ENCODE measurements around the gene COA7. TPM values are rescaled to one million over a fixed set of nuclear protein-coding genes. Genes with fewer than 3 reads are reported as not detected.

The COA7 gene
- total RNA-seq, 1 donor from 2014 or later = 23.8 TPM

DNA sequence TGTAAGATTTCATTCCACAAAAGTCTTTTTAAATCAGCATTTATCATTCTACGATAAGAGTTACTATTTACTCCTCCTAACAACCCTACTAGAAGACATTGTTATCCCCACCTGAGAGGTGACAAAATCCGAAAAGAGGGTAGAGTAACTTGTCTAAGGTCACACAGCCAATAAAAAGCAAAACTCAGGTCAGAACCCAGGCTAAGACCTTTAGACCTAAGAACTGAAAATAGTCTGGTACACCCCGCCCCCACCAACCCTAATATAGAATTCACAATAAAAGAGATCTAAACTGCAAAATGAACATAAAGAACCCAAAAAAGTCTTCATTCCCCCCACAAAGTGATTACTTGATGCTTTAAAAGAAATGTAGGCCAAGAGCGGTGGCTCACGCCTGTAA lies 18.6 kb downstream of the COA7 start:
- H3K4me3 Mint-ChIP-seq (ENCODE audit: unreplicated experiment) = no peak overlapping the region
- no peak for DNase-seq (ENCODE audit: low spot score)
- peaks cover 25% of the 10 kb centered on the region for H3K4me1 Mint-ChIP-seq (ENCODE audit: low read depth)

DNA sequence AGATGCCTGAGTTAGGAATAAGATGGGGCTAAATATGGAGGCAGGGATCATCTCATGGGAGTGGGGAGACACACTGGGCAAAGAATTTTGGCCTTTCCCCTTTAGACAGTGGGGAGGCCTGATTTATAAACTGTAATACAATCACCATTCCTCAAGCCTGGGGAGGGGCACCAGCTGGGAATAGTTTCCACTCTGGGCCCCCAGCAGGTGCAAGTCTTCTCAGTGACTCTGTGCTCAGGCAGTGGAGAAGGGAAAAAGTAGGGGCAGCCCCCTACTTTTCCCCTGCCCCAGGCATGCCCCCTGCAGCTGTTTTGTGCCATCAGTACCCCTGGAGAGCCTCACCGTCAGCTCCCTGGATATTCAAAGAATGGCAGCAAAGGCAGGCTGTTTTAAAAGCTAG lies 19.1 kb downstream of the COA7 start:
- no peak overlapping the region for H3K4me3 Mint-ChIP-seq (ENCODE audit: unreplicated experiment)
- no peak overlapping the region for H3K27ac Mint-ChIP-seq (ENCODE audit: unreplicated experiment)
- no peaks in the 10 kb centered on the region for H3K9me3 Mint-ChIP-seq (ENCODE audit: low read depth)
- no peaks in the 10 kb centered on the region for H3K27me3 Mint-ChIP-seq (ENCODE audit: low read depth)
- H3K36me3 Mint-ChIP-seq (ENCODE audit: low read depth) = no peaks in the 10 kb centered on the region
- no peak for DNase-seq (ENCODE audit: low spot score)
- TF ChIP-seq, protein P1, sequence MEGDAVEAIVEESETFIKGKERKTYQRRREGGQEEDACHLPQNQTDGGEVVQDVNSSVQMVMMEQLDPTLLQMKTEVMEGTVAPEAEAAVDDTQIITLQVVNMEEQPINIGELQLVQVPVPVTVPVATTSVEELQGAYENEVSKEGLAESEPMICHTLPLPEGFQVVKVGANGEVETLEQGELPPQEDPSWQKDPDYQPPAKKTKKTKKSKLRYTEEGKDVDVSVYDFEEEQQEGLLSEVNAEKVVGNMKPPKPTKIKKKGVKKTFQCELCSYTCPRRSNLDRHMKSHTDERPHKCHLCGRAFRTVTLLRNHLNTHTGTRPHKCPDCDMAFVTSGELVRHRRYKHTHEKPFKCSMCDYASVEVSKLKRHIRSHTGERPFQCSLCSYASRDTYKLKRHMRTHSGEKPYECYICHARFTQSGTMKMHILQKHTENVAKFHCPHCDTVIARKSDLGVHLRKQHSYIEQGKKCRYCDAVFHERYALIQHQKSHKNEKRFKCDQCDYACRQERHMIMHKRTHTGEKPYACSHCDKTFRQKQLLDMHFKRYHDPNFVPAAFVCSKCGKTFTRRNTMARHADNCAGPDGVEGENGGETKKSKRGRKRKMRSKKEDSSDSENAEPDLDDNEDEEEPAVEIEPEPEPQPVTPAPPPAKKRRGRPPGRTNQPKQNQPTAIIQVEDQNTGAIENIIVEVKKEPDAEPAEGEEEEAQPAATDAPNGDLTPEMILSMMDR (IDR thresholded peaks at IDR 0.05) = no peak
- H3K4me1 Mint-ChIP-seq (ENCODE audit: low read depth) = peaks cover 28% of the 10 kb centered on the region

More for the DNA sequence above, 18.6 kb downstream of the COA7 start:
- H3K36me3 Mint-ChIP-seq (ENCODE audit: low read depth) = no peaks in the 10 kb centered on the region
- no peaks in the 10 kb centered on the region for H3K27me3 Mint-ChIP-seq (ENCODE audit: low read depth)
- no peak overlapping the region for H3K27ac Mint-ChIP-seq (ENCODE audit: unreplicated experiment)
- H3K9me3 Mint-ChIP-seq (ENCODE audit: low read depth) = no peaks in the 10 kb centered on the region
- TF ChIP-seq, protein P1 (IDR thresholded peaks at IDR 0.05) = no peak

DNA sequence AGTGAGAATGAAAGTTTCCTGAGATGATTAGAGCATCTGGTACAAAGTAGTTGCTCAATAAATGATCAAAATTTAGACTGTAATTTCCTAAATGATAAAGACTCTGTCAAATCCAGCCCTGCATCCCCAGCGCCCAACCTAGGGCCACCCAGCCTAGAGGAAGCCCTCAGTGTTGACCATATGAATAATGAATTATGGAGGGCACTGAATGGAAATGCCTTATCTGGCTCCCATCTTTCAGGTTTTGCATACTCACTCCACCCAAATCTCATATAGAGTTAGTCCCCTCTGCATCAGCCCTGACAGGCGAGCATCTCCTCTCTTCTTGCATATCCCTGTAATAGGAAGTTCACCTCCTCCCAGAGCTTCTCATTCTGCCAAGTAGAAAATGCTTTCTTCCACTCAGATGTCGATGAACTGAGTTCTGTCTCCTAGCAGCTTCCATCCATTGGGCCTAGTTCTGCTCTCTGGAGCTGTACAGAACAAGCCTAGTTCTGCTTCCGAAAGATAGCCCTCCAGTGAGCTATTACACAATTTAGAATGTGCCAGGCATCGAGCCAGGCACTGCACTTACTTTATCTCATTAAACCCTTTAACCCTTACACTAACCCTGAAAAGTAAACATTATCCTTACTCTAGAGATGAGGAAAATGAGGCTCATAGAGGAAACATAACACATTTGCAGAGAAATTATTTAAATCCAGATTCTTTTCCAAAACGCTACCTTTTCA lies 20.9 kb downstream of the COA7 start:
- no peak overlapping the region for H3K4me3 Mint-ChIP-seq (ENCODE audit: unreplicated experiment)
- TF ChIP-seq, protein P1 (IDR thresholded peaks at IDR 0.05) = no peak
- no peaks in the 10 kb centered on the region for H3K36me3 Mint-ChIP-seq (ENCODE audit: low read depth)
- H3K27me3 Mint-ChIP-seq (ENCODE audit: low read depth) = no peaks in the 10 kb centered on the region
- no peak for DNase-seq (ENCODE audit: low spot score)
- no peaks in the 10 kb centered on the region for H3K9me3 Mint-ChIP-seq (ENCODE audit: low read depth)
- H3K4me1 Mint-ChIP-seq (ENCODE audit: low read depth) = peaks cover 39% of the 10 kb centered on the region
- peak overlapping the region; percentile 10 for H3K27ac Mint-ChIP-seq (ENCODE audit: unreplicated experiment)

DNA sequence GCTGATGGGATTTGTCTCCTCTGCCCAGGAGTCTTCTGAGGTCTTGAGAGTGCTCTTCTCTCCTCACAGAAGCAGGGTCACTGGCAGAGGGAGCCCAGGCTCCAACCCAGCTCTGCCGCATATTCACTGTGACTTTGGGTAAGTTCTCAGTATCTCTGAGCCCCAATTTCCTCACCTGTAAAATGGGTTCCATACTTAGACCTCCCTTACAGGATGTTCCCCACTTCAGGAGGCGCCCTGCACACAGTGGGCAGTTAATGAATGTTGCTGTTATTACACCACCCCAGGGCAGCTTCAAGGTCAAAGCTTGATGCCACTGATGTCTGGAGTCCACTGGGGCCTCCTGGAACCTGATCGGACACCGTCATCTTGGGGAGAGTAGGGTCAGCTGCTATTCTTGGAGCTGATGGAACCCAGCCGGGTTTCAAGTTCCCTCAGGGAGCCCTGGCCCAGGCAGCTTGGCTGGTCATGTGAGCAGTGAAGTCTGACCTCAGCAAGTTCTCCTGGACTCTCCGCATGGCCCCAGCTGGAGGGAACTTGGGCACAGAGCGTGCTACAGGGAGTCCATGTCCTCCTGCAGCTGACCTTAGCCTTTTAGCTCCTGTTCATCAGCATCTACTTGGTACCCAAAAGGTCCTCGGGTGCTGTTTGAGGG lies 21.8 kb downstream of the COA7 start:
- no peaks in the 10 kb centered on the region for H3K9me3 Mint-ChIP-seq (ENCODE audit: low read depth)
- TF ChIP-seq, protein P1 (IDR thresholded peaks at IDR 0.05) = no peak
- H3K4me1 Mint-ChIP-seq (ENCODE audit: low read depth) = peaks cover 39% of the 10 kb centered on the region
- H3K27ac Mint-ChIP-seq (ENCODE audit: unreplicated experiment) = no peak overlapping the region
- no peaks in the 10 kb centered on the region for H3K27me3 Mint-ChIP-seq (ENCODE audit: low read depth)
- H3K36me3 Mint-ChIP-seq (ENCODE audit: low read depth) = no peaks in the 10 kb centered on the region
- H3K4me3 Mint-ChIP-seq (ENCODE audit: unreplicated experiment) = no peak overlapping the region
- no peak for DNase-seq (ENCODE audit: low spot score)

DNA sequence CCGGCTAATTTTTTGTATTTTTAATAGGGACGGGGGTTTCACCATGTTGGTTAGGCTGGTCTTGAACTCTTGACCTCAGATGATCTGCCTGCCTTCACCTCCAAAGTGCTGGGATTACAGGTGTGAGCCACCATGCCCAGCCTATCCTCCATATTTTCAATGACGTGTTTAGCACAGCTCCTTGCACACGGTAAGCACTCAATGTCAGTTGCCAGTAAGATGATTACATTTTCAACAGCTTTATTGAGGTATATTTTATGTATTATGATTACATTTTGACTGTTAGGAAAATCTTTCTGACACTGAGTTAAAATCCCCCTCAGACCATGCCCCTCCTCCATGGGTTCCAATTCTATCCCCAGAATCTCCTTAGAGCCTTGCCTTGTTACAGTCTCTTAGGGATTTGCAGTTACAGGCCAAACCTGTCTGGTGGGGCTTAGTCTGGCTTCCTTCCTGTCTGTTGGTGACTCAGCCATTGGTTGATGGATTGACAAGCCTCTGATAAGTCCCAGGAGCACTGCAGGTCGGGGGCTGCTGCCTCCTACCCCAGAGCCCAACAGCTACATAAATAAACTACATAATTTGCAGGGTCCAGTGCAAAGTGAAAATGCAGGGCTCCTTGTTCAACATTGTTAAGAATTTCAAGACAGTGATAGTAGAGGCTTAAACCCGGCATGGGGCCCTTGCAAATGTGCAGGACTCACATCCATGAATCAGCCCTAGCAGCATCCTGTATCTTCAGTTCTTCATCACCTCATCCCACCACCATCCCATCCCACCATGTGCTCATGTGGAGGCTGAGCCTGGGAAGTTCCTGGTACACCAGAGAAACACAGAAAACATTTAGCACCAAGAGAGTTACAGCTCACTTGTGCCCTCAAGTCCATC lies 23.4 kb downstream of the COA7 start:
- TF ChIP-seq, protein P1 (IDR thresholded peaks at IDR 0.05) = no peak
- Mint-ChIP-seq H3K4me1 (ENCODE audit: low read depth) (peaks cover 53% of the 10 kb centered on the region), H3K27ac (ENCODE audit: unreplicated experiment) (peak overlapping the region; percentile 42), H3K27me3 (ENCODE audit: low read depth) (no peaks in the 10 kb centered on the region), H3K4me3 (ENCODE audit: unreplicated experiment) (no peak overlapping the region), H3K9me3 (ENCODE audit: low read depth) (no peaks in the 10 kb centered on the region), H3K36me3 (ENCODE audit: low read depth) (no peaks in the 10 kb centered on the region)
- DNase-seq (ENCODE audit: low spot score) = no peak

All from chondrocyte (in vitro differentiated cells).